Fibroblast of mammary gland (primary cell): ENCODE results near the gene CABLES2.

Experiments used
- DNase-seq: peaks from one replicate; pipeline ENCODE4 v3.0.0-alpha.2; 2010; ENCODE audit warnings: low read depth
- H3K4me3 ChIP-seq: 2 replicates; pipeline ENCODE4 v1.5.1; 2011; ENCODE audit warnings: low read depth, mild to moderate bottlenecking, low read length, moderate library complexity; ENCODE audit not compliant: control insufficient read depth
- CTCF ChIP-seq: conservative IDR thresholded peaks from 2 replicates; pipeline ENCODE4 v1.5.1; 2011; ENCODE audit warnings: low read depth, low read length, inconsistent platforms; ENCODE audit not compliant: control insufficient read depth, insufficient read depth

Gene CABLES2

GRCh38 chr20:62418709-62419487 lies 11.8 kb upstream of the CABLES2 start:
- no peak for DNase-seq
- no peak overlapping the region for H3K4me3 ChIP-seq
- TF ChIP-seq CTCF = no peak

DNA sequence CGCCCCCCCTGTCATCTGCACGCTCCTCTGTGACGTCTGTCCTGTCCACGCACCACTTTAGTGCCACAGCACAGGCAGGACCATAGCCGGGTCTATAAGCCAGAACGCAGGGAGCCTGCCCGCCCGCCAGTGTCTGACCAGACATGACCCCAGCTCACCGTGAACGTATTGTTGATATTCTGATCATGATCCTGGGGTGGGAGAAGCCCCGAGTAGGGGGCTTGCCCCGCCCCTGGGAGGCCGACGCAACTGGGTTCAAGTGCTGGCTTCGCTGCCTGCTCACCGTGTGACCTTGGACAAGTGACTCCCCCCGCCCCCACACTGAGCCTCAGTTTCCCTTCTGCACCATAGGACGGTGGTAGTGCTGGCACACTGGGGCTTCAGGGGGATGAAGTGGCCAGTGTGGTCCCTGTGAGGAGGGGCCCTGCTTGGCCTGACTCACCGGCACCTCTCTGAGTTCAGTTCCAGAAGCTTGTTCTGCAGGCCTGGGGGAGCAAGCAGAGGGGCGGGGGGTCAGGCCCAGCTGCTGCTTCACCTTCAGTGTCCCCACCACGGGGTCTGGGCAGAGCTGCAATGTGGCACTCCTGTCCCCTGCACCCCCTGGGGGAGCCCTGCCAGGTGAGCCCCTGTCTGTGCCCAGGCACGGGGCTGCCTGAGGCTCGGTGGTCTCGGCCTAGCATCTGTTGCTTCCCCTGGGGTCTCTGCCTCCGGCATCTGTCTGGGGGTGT lies 11.1 kb upstream of the CABLES2 start:
- no peak for TF ChIP-seq CTCF
- no peak for DNase-seq
- H3K4me3 ChIP-seq = no peak overlapping the region

- no peak overlapping the region for H3K4me3 ChIP-seq
- TF ChIP-seq CTCF = no peak
- DNase-seq = no peak
Measured at GRCh38 chr20:62416651-62417637, 9.9 kb upstream of the CABLES2 start.

GRCh38 chr20:62415354-62416111 lies 8.4 kb upstream of the CABLES2 start:
- no peak overlapping the region for H3K4me3 ChIP-seq
- TF ChIP-seq CTCF = no peak
- no peak for DNase-seq

- H3K4me3 ChIP-seq = no peak overlapping the region
- TF ChIP-seq CTCF = no peak
Measured at GRCh38 chr20:62413896-62414481, 6.9 kb upstream of the CABLES2 start.

DNA sequence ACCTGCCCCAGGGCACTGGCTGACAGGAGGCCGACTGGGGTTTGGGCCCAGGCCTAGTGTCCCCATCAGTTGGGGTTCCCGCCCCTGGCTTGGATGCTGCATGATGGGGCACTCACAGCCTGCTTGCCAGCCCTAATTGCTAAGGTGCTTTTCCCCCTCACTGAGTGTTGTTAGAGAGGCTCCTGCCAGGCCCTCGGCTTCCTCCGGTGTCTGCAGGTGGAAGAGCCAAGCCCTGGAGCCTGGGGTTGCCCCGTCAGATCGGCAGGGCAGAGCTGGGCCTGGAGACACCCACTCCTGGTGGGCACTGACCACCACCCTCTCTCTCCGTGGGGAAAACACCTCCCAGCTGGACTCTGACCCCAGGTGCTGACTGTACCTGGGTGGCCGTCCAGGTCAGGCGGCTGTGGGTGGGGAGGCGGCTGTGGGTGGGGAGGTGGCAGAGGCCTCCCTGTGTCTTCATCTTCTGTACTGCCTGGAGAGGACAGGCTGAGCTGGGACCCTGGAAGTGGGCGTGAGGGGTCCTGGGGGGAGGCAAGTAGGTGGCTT lies 6.0 kb upstream of the CABLES2 start:
- TF ChIP-seq CTCF = no peak
- no peak overlapping the region for H3K4me3 ChIP-seq
- no peak for DNase-seq

More at GRCh38 chr20:62413896-62414481, 6.9 kb upstream of the CABLES2 start:
- DNase-seq = no peak
